ENCODE results near the gene ZCCHC4.
A peak's percentile ranks its signal among the peaks of the same experiment; 100 is the strongest.

ZCCHC4 gene

DNA sequence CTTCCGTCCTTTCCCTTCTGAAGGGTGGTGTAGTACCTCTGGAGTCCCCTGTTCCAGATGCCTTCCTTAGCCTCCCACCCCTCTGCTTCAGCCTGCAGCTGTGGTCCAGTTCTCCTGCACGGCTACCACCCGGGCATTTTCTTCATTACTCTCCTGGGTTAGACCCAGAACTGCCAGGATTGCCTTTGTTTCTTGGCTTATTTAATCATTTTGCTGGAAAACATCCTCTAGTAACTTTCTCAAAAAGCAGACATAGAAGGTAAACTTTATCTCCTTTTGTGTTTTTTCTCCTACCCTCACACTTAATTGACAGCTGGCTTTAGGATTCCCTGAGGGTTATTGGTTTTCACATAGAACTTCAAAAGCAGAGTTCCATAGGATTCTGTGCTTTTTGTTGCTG is 84.7 kb downstream of the ZCCHC4 start:
- Mint-ChIP-seq H3K27me3 (no peaks in the 10 kb centered on the region), H3K27ac (peak overlapping the region; percentile 44), H3K9me3 (no peaks in the 10 kb centered on the region), H3K4me1 (no peaks in the 10 kb centered on the region), H3K4me3 (no peak overlapping the region), H3K36me3 (peaks cover 41% of the 10 kb centered on the region)

DNA sequence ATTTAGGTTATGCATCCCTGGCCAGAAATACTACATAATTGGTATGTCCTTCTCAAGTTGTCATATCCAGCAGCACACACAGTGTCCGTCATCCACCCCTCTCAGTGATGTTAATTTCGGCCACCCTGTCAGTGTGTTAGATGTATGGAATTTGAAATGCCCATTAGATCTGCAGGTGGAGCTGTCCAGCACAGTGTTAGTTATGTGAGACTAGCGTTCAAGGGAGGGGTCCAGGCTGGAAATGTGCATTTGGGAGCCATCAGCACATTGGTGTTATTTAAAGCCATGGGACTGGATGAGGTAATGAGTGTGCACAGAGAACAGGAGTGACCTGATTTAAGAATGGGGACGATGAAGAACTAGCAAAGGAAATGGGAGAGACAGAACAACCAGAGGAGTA is 86.9 kb downstream of the ZCCHC4 start:
- Mint-ChIP-seq H3K27me3 (no peaks in the 10 kb centered on the region), H3K36me3 (peaks cover 40% of the 10 kb centered on the region), H3K4me1 (no peaks in the 10 kb centered on the region), H3K4me3 (no peak overlapping the region), H3K27ac (no peak overlapping the region), H3K9me3 (no peaks in the 10 kb centered on the region)

DNA sequence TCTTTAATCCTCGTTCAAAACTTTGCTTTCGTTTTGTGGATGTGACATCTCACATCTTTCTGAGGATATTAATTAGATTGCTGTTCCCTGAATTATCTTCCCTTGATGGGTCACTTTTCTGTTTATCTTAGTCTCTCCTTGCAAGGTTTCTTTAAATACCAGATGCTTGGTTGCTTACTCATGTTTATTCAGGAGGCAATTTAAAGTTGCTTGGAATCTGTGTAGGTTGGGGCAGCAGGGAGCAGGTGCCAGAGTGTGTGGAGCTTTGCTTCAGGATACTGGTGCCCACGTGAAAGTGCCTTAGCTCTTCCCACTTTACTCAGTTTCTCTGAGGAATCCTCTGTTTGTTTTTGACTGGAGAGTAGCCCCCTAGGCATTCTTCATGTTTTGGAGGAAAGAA is 88.5 kb downstream of the ZCCHC4 start:
- no peaks in the 10 kb centered on the region for H3K27me3 Mint-ChIP-seq
- peaks cover 31% of the 10 kb centered on the region for H3K36me3 Mint-ChIP-seq
- H3K4me3 Mint-ChIP-seq, result no peak overlapping the region
- no peaks in the 10 kb centered on the region for H3K4me1 Mint-ChIP-seq
- no peak overlapping the region for H3K27ac Mint-ChIP-seq
- H3K9me3 Mint-ChIP-seq, result no peaks in the 10 kb centered on the region

DNA sequence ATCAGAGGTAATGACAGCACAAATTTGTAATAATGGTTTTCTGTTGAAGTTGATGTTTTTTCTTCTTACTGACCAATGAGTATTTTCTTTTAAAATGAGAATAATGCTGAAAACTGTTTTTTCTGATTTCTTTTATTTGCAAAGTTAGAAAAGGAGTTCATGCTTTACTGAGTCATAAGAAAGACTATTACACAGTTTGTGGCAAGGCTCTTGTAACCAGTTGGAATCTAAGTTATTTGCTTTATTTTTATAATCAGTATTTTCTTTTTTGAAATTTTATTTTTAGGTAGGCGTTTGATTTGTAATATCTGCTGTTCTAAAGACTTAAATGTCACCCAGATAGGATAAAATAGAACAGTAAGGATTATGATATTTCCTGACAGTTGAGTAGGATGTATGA is 89.9 kb downstream of the ZCCHC4 start:
- H3K4me3 Mint-ChIP-seq, result no peak overlapping the region
- no peaks in the 10 kb centered on the region for H3K27me3 Mint-ChIP-seq
- no peaks in the 10 kb centered on the region for H3K9me3 Mint-ChIP-seq
- peaks cover 20% of the 10 kb centered on the region for H3K36me3 Mint-ChIP-seq
- H3K27ac Mint-ChIP-seq, result no peak overlapping the region
- no peaks in the 10 kb centered on the region for H3K4me1 Mint-ChIP-seq

DNA sequence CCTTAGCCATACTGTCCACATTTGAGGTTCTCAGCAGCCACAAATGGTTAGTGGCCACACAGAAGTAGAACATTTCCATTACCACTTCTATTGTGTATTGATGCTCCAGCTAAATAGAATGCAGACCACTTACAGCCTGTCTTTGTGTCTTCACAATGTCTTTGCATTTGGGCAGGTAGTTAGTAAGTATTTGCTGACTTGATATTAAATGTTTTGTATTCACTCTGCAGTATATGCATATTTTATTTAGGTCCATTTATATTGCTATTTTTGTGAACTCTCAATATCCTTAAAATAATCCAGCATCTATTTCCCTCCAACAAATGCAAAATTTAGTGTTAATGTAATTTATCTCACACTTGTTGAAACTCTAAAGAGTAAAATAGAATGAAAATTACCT is 91.1 kb downstream of the ZCCHC4 start:
- Mint-ChIP-seq H3K36me3 (peaks cover 14% of the 10 kb centered on the region), H3K27me3 (no peaks in the 10 kb centered on the region), H3K4me1 (no peaks in the 10 kb centered on the region), H3K27ac (no peak overlapping the region), H3K4me3 (no peak overlapping the region), H3K9me3 (no peaks in the 10 kb centered on the region)

DNA sequence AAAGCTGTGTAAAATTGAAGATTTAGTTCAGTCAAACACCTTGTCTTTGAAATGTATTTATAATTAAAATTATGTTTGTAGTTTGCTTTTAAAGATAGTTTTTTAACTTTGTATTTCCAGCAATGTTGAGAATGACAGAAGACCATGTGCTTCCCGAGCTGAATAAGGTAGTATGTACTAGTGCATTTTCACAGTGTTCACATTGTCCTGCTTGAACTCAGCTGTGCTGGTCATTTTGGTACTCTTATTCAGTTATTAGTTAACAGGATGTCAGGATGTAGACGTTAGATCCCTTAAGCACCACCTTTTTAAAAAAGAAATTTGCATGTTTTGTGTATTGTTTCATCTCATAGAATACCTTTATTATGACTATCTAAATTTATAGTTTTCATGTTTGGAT is 92.9 kb downstream of the ZCCHC4 start:
- no peak overlapping the region for H3K27ac Mint-ChIP-seq

DNA sequence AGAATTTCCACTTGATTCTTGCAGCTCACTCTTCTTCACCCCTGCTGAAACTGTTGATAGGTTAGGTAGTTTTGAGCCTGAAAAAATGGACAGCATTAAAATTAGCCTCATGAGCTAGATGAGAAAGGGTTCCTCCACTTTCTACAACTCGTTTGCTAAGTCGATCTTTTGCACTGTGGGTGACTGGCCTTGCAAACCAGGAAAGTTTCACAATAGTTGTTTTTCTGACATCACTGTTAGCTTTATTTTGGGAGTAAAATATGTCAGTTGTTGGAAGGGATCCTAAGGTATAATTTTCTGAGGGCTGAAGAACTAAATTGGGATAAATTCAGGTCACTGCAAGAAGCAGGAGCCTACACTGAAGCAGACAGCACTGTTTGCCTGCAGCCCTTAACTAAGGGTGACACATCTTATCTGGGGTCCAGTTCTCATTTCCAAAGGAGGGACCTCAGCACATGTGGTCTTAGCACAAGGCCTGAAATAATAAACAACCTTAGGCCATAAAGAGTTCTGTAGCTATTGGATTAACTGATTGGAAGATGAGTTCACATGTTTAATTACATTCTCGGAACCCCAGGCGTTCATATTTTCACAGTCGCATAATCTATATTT is 93.6 kb downstream of the ZCCHC4 start:
- no peak overlapping the region for H3K4me3 Mint-ChIP-seq
- H3K9me3 Mint-ChIP-seq, result no peaks in the 10 kb centered on the region
- H3K27me3 Mint-ChIP-seq, result no peaks in the 10 kb centered on the region
- peaks cover 16% of the 10 kb centered on the region for H3K36me3 Mint-ChIP-seq
- H3K4me1 Mint-ChIP-seq, result no peaks in the 10 kb centered on the region
- no peak overlapping the region for H3K27ac Mint-ChIP-seq

More for the DNA sequence above, 92.9 kb downstream of the ZCCHC4 start:
- Mint-ChIP-seq H3K4me3 (no peak overlapping the region), H3K9me3 (no peaks in the 10 kb centered on the region), H3K27me3 (no peaks in the 10 kb centered on the region), H3K36me3 (peaks cover 11% of the 10 kb centered on the region), H3K4me1 (no peaks in the 10 kb centered on the region)

DNA sequence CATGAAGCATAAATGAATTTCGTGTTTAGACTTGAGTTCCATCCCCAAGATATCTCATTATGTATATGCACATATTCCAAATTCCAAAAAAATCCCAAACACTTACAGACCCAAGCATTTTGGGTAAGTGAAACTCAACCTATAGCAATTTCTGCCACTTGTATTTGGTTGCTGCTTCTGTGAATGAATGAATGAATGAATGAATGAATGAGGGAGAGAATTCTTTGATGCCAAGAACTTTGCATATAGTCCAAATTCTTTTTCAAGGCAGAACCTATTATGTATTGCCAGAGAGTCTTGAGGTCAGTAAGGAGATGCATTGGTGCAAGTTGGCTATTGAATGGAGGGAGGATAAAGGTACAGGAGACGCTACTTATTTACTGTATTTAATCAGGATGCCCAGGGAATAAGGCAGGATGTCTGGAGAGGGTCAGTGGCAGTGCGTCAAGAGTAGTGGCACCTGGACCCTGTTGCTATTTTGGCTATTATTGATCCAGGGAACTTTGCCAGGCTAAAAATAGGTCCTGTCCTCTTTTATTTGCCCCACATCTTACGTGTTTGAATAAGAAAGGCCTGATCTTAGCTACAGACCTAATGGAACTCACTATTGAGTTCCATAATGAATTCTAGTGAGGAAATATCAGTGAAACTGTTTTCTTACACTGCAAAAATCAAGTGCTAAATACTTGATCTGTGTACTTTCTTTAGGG is 98.4 kb downstream of the ZCCHC4 start:
- no peak overlapping the region for H3K27ac Mint-ChIP-seq
- H3K36me3 Mint-ChIP-seq, result peaks cover 18% of the 10 kb centered on the region
- no peaks in the 10 kb centered on the region for H3K9me3 Mint-ChIP-seq
- H3K4me1 Mint-ChIP-seq, result no peaks in the 10 kb centered on the region
- no peak overlapping the region for H3K4me3 Mint-ChIP-seq
- no peaks in the 10 kb centered on the region for H3K27me3 Mint-ChIP-seq

DNA sequence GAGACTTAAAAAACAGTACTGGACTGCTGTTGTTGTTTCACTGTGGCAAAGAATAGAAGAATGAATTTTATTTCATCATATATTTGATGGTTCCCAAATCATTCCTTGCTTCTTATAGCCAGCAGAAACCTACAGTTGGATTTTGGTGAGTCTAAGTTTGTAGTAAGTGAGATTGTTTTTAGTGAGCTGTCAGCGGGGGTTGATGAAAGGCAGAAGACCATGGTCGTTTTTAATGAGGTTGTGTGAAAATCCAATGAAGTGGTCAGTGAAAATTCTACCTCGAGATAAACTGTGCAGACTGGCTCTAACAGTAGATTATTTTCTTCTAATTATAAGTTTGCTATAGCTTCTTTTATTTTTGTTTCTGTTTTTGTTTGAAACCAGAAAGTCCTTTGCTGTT is 100.7 kb downstream of the ZCCHC4 start:
- no peaks in the 10 kb centered on the region for H3K4me1 Mint-ChIP-seq
- H3K4me3 Mint-ChIP-seq, result no peak overlapping the region
- H3K27me3 Mint-ChIP-seq, result no peaks in the 10 kb centered on the region
- H3K9me3 Mint-ChIP-seq, result no peaks in the 10 kb centered on the region
- peaks cover 20% of the 10 kb centered on the region for H3K36me3 Mint-ChIP-seq
- H3K27ac Mint-ChIP-seq, result peak overlapping the region; percentile 1

DNA sequence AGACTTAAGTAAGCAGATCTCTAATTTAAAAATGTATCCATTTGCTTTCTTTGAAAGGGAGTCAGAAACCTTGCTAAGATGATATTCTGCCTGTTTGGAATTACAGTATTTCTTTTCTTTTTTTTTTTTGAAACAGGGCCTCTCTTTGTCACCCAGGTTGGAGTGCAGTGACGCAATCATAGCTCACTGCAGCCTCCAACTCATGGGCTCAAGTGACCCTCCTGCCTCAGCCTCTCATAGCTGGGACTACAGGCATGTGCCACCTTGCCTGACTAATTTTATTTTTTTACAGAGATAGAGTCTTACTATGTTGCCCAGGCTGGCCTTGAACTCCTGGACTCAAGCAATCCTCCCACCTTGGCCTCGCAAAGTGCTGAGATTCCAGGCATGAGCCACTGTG is 104.4 kb downstream of the ZCCHC4 start:
- H3K27ac Mint-ChIP-seq, result no peak overlapping the region
- no peaks in the 10 kb centered on the region for H3K9me3 Mint-ChIP-seq
- H3K27me3 Mint-ChIP-seq, result no peaks in the 10 kb centered on the region
- peaks cover 16% of the 10 kb centered on the region for H3K36me3 Mint-ChIP-seq
- no peak overlapping the region for H3K4me3 Mint-ChIP-seq
- no peaks in the 10 kb centered on the region for H3K4me1 Mint-ChIP-seq
